Naive thymus-derived CD4-positive, alpha-beta T cell (primary cell): ENCODE measurements around the gene TRIM63. TPM values are rescaled to one million over a fixed set of nuclear protein-coding genes. Genes with fewer than 3 reads are reported as not detected.
"Not testable (repeated sequence)": the region's sequence is repeated elsewhere in the genome, so short reads cannot be mapped to it uniquely, and the experiment has no call there.

Experiments used
- ATAC-seq: fragments of 150-1000 bp; cut with Tn5 transposase; 2 replicates; pipeline ENCODE4 v1.10.0; 2021; ENCODE audit warnings: mild to moderate bottlenecking, moderate library complexity
- CTCF ChIA-PET: fragments of 350-600 bp; sonication (Branson Sonifier 250); formaldehyde crosslinking; loops from one replicate; lab custom pipeline; 2021; ENCODE audit warnings: antibody characterized with exemption; lab: Charles Lee
- POLR2A ChIA-PET: fragments of 350-600 bp; sonication (Branson Sonifier 250); formaldehyde crosslinking; loops from one replicate; lab custom pipeline; 2021; ENCODE audit warnings: antibody characterized with exemption, inconsistent platforms; lab: Charles Lee
- DNase-seq, 9 donors: peaks; one replicate each; pipeline versions ENCODE4 v3.0.0 to v3.0.0-alpha.2; 2020 to 2022; ENCODE audit warnings: mixed read lengths in 1 of 9
- H3K27ac ChIP-seq: one replicate; pipeline ENCODE4 v1.7.0; 2013; ENCODE audit warnings: mild to moderate bottlenecking, low read depth, low read length, moderate library complexity
- H3K27me3 ChIP-seq, 2 donors: one replicate each; pipeline ENCODE4 v1.7.0; 2013; ENCODE audit warnings: low read length in 2 of 2, mild to moderate bottlenecking in 2 of 2, moderate library complexity in 2 of 2; ENCODE audit not compliant: control insufficient read depth in 2 of 2, insufficient read depth in 2 of 2
- H3K36me3 ChIP-seq, 3 experiments: 1 replicate in 2 of 3; 2 replicates in 1 of 3; pipeline ENCODE4 v1.7.0; 2013; ENCODE audit warnings: low read length in 3 of 3, mild to moderate bottlenecking in 3 of 3, moderate library complexity in 1 of 3; ENCODE audit not compliant: insufficient read depth in 3 of 3, control insufficient read depth in 2 of 3
- H3K4me1 ChIP-seq, 2 donors: one replicate each; pipeline ENCODE4 v1.7.0; 2013; ENCODE audit warnings: low read length in 2 of 2, mild to moderate bottlenecking in 2 of 2, moderate library complexity in 1 of 2; ENCODE audit not compliant: control insufficient read depth in 2 of 2, insufficient read depth in 2 of 2
- H3K4me3 ChIP-seq: 2 replicates; pipeline ENCODE4 v1.7.0; 2013; ENCODE audit warnings: mild to moderate bottlenecking, low read length
- H3K9me3 ChIP-seq, 3 experiments: 1 replicate in 2 of 3; 2 replicates in 1 of 3; pipeline ENCODE4 v1.7.0; 2013; ENCODE audit warnings: low read length in 3 of 3; ENCODE audit not compliant: control insufficient read depth in 2 of 3
- H3K27ac Mint-ChIP-seq, 9 donors: one replicate each; pipeline ENCODE4 v1.8.0; 2020 to 2022; ENCODE audit warnings: mixed read lengths in 9 of 9, mild to moderate bottlenecking in 8 of 9, moderate library complexity in 5 of 9, inconsistent platforms in 2 of 9
- H3K27me3 Mint-ChIP-seq, 5 donors: one replicate each; pipeline ENCODE4 v1.8.0; 2021 to 2022; ENCODE audit warnings: mixed read lengths in 5 of 5, mild to moderate bottlenecking in 1 of 5
- H3K36me3 Mint-ChIP-seq, 5 donors: one replicate each; pipeline ENCODE4 v1.8.0; 2020 to 2022; ENCODE audit warnings: mixed read lengths in 5 of 5, mild to moderate bottlenecking in 3 of 5, inconsistent platforms in 1 of 5
- H3K4me1 Mint-ChIP-seq, 7 donors: one replicate each; pipeline ENCODE4 v1.8.0; 2020 to 2022; ENCODE audit warnings: mixed read lengths in 7 of 7, mild to moderate bottlenecking in 3 of 7, inconsistent platforms in 1 of 7
- H3K4me3 Mint-ChIP-seq, 10 donors: one replicate each; pipeline ENCODE4 v1.8.0; 2020 to 2022; ENCODE audit warnings: mild to moderate bottlenecking in 10 of 10, mixed read lengths in 10 of 10, moderate library complexity in 6 of 10, inconsistent platforms in 2 of 10
- H3K9me3 Mint-ChIP-seq, 11 donors: one replicate each; pipeline ENCODE4 v1.8.0; 2020 to 2022; ENCODE audit warnings: mixed read lengths in 11 of 11, mild to moderate bottlenecking in 4 of 11, inconsistent platforms in 1 of 11, moderate library complexity in 1 of 11
- intact Hi-C, 2 donors: fragments of 100-400 bp; cut with micrococcal nuclease; formaldehyde crosslinking; loops; one replicate each; pipeline ENCODE4 v1.15.1; 2023
- polyA plus RNA-seq, 2 donors: library from polyadenylated mRNA; unstranded; fragments of 300-500 nt; fragmentation: Illumina TruSeq; gene quantifications; one replicate each; pipeline ENCODE4 v1.2.3, GENCODE V29; 2021
- total RNA-seq, 6 experiments: library from RNA in 5 of 6; stranded (reverse) in 5 of 6; gene quantifications; 1 replicate in 5 of 6; 2 replicates in 1 of 6; pipeline ENCODE4 v1.2.3 and lab custom pipeline; 2021 to 2026

The TRIM63 gene
- total and polyA plus RNA-seq, 7 experiments from 2014 or later = not detected

- no peaks in the 10 kb centered on the region for H3K4me1 ChIP-seq
- no peak overlapping the region for H3K27ac ChIP-seq
- POLR2A ChIA-PET = no interaction called here
- Mint-ChIP-seq H3K36me3 (no peaks in the 10 kb centered on the region), H3K27me3 (peaks cover 0 to 28% (median 0%) of the 10 kb centered on the region in 5 donors), H3K27ac (no peak overlapping the region), H3K4me3 (no peak overlapping the region), H3K9me3 (no peaks in the 10 kb centered on the region), H3K4me1 (peaks cover 0 to 6% (median 0%) of the 10 kb centered on the region in 7 donors)
- ATAC-seq = no peak
- no peak for DNase-seq
- no peaks in the 10 kb centered on the region for H3K27me3 ChIP-seq
- H3K9me3 ChIP-seq = no peaks in the 10 kb centered on the region
- no peaks in the 10 kb centered on the region for H3K36me3 ChIP-seq
- CTCF ChIA-PET = interaction anchor here (1.3 kb wide), 1 partner anchor 45 kb away, joined by 3 read pairs; no protein-coding TSS in a partner anchor
- intact Hi-C loops = no loop called here
- no peak overlapping the region for H3K4me3 ChIP-seq
Measured at GRCh38 chr1:26098602-26099001, 31.2 kb upstream of the TRIM63 start.

- no peaks in the 10 kb centered on the region for H3K36me3 Mint-ChIP-seq
- peaks cover 0 to 6% (median 0%) of the 10 kb centered on the region in 7 donors for H3K4me1 Mint-ChIP-seq
- CTCF ChIA-PET = interaction anchor here (1.3 to 1.6 kb wide), 2 partner anchors 46 to 47 kb away, joined by 3 to 6 read pairs; no protein-coding TSS in a partner anchor
- intact Hi-C loops = no loop called here
- Histone ChIP-seq H3K27me3 (no peaks in the 10 kb centered on the region), H3K4me3 (no peak overlapping the region), H3K4me1 (no peaks in the 10 kb centered on the region), H3K36me3 (no peaks in the 10 kb centered on the region), H3K9me3 (no peaks in the 10 kb centered on the region), H3K27ac (no peak overlapping the region)
- no peak overlapping the region for H3K27ac Mint-ChIP-seq
- peaks cover 0 to 30% (median 0%) of the 10 kb centered on the region in 5 donors for H3K27me3 Mint-ChIP-seq
- no peak overlapping the region for H3K4me3 Mint-ChIP-seq
- DNase-seq (no peak), ATAC-seq (no peak)
- POLR2A ChIA-PET = no interaction called here
- H3K9me3 Mint-ChIP-seq = no peaks in the 10 kb centered on the region
Measured at GRCh38 chr1:26097696-26098095, 30.3 kb upstream of the TRIM63 start.

GRCh38 chr1:26096471-26096870 is 29.0 kb upstream of the TRIM63 start:
- H3K27me3 ChIP-seq = no peaks in the 10 kb centered on the region
- no peaks in the 10 kb centered on the region for H3K9me3 ChIP-seq
- Mint-ChIP-seq H3K4me3 (no peak overlapping the region), H3K27ac (no peak overlapping the region), H3K9me3 (no peaks in the 10 kb centered on the region), H3K27me3 (peaks cover 0 to 32% (median 5%) of the 10 kb centered on the region in 5 donors), H3K36me3 (no peaks in the 10 kb centered on the region), H3K4me1 (peaks cover 0 to 6% (median 0%) of the 10 kb centered on the region in 7 donors)
- CTCF ChIA-PET = interaction anchor here (1.6 kb wide), 1 partner anchor 49 kb away, joined by 6 read pairs; no protein-coding TSS in a partner anchor
- DNase-seq = no peak
- no peak overlapping the region for H3K27ac ChIP-seq
- intact Hi-C loops = no loop called here
- no peaks in the 10 kb centered on the region for H3K4me1 ChIP-seq
- no peak for ATAC-seq
- no peak overlapping the region for H3K4me3 ChIP-seq
- POLR2A ChIA-PET = no interaction called here
- H3K36me3 ChIP-seq = no peaks in the 10 kb centered on the region

GRCh38 chr1:26094677-26095383 is 27.4 kb upstream of the TRIM63 start:
- Mint-ChIP-seq H3K9me3 (no peaks in the 10 kb centered on the region), H3K27me3 (peaks cover 11 to 39% (median 16%) of the 10 kb centered on the region in 5 donors), H3K36me3 (no peaks in the 10 kb centered on the region), H3K4me3 (no peak overlapping the region), H3K27ac (no peak overlapping the region), H3K4me1 (peaks cover 0 to 6% (median 0%) of the 10 kb centered on the region in 7 donors)
- Histone ChIP-seq H3K4me3 (no peak overlapping the region), H3K4me1 (no peaks in the 10 kb centered on the region), H3K9me3 (no peaks in the 10 kb centered on the region), H3K27ac (no peak overlapping the region), H3K27me3 (no peaks in the 10 kb centered on the region), H3K36me3 (no peaks in the 10 kb centered on the region)
- ATAC-seq (no peak), DNase-seq (no peak)
- intact Hi-C loops = no loop called here
- CTCF ChIA-PET = no interaction called here
- POLR2A ChIA-PET = no interaction called here

- Histone ChIP-seq H3K27me3 (no peaks in the 10 kb centered on the region), H3K9me3 (no peaks in the 10 kb centered on the region), H3K36me3 (no peaks in the 10 kb centered on the region), H3K4me1 (no peaks in the 10 kb centered on the region), H3K4me3 (no peak overlapping the region), H3K27ac (no peak overlapping the region)
- Mint-ChIP-seq H3K4me1 (peaks cover 0 to 6% (median 0%) of the 10 kb centered on the region in 7 donors), H3K36me3 (no peaks in the 10 kb centered on the region), H3K4me3 (no peak overlapping the region), H3K9me3 (no peaks in the 10 kb centered on the region), H3K27me3 (peaks cover 11 to 41% (median 16%) of the 10 kb centered on the region in 5 donors), H3K27ac (no peak overlapping the region)
- CTCF ChIA-PET = no interaction called here
- POLR2A ChIA-PET = no interaction called here
- ATAC-seq (no peak), DNase-seq (no peak)
- intact Hi-C loops = no loop called here
Measured at GRCh38 chr1:26094076-26094669, 26.7 kb upstream of the TRIM63 start.

GRCh38 chr1:26093569-26093968 is 26.1 kb upstream of the TRIM63 start:
- POLR2A ChIA-PET, H3K9me3 ChIP-seq, H3K36me3 Mint-ChIP-seq, H3K27ac Mint-ChIP-seq, DNase-seq, H3K4me3 Mint-ChIP-seq, H3K4me1 Mint-ChIP-seq, H3K4me3 ChIP-seq, intact Hi-C loops, H3K36me3 ChIP-seq, CTCF ChIA-PET, H3K9me3 Mint-ChIP-seq, H3K27ac ChIP-seq, H3K4me1 ChIP-seq, H3K27me3 ChIP-seq, ATAC-seq: not testable (repeated sequence)
- peaks cover 11 to 41% (median 16%) of the 10 kb centered on the region in 5 donors for H3K27me3 Mint-ChIP-seq
